GM12878 (cell line): Measurements from ENCODE around the gene RUFY4. TPM values are rescaled to one million over a fixed set of nuclear protein-coding genes. Genes with fewer than 3 reads are reported as not detected.

Experiments used
- ATAC-seq: fragments of 200-7000 bp; cut with Tn5 transposase; 3 replicates; pipeline ENCODE4 v1.9.1; 2020; ENCODE audit warnings: mild to moderate bottlenecking, moderate library complexity
- BruUV-seq: library from RNA; stranded (reverse); fragments of 400-500 nt; replicated peaks from 2 replicates; lab custom pipeline; 2021; lab: Mats Ljungman, UMichigan
- CTCF ChIA-PET: fragments of 300-600 bp; sonication (Branson Sonifier 250); formaldehyde crosslinking; extraction: SDS; loops from one replicate; lab custom pipeline; 2021; ENCODE audit warnings: inconsistent platforms; lab: Yijun Ruan, JAX
- POLR2A ChIA-PET: fragments of 350-600 bp; formaldehyde crosslinking; extraction: SDS; loops from one replicate; lab custom pipeline; 2021; ENCODE audit warnings: inconsistent platforms; lab: Charles Lee
- RAD21 ChIA-PET: fragments of 300-600 bp; sonication (Branson Sonifier 250); formaldehyde crosslinking; loops from one replicate; lab custom pipeline; 2023; ENCODE audit warnings: antibody characterized with exemption; ENCODE audit not compliant: unreplicated experiment; lab: Charles Lee
- SMC1A ChIA-PET: fragments of 300-600 bp; sonication (Branson Sonifier 250); formaldehyde crosslinking; loops from one replicate; lab custom pipeline; 2023; ENCODE audit not compliant: unreplicated experiment, uncharacterized antibody; lab: Charles Lee
- DNase-seq: peaks from one replicate; pipeline ENCODE4 v3.0.0-alpha.2; 2011; ENCODE audit warnings: low read depth, low spot score
- FAIRE-seq: peaks from 3 replicates; lab custom pipeline; 2011; peaks lifted over from hg19 to GRCh38; lab: Jason Lieb, UNC
- H2AFZ ChIP-seq: 2 replicates; pipeline ENCODE4 v1.6.0; 2011; ENCODE audit warnings: low read depth, low read length, control low read depth; ENCODE audit not compliant: control insufficient read depth
- H3K27ac ChIP-seq: 2 replicates; pipeline ENCODE4 v1.5.1; 2011; ENCODE audit warnings: control low read depth; ENCODE audit not compliant: control insufficient read depth, insufficient read depth
- H3K27me3 ChIP-seq, 2 experiments: replicated peaks in 1 of 2; 2 replicates each; pipeline versions ENCODE4 v1.6.0 to v1.6.1; 2011; ENCODE audit warnings: low read length in 1 of 2; ENCODE audit not compliant: control insufficient read depth in 2 of 2, insufficient read depth in 2 of 2
- H3K36me3 ChIP-seq, 2 experiments: 2 replicates each; pipeline ENCODE4 v1.5.1; 2011; ENCODE audit warnings: low read length in 1 of 2; ENCODE audit not compliant: control insufficient read depth in 2 of 2, insufficient read depth in 2 of 2
- H3K4me1 ChIP-seq: 2 replicates; pipeline ENCODE4 v1.6.1; 2011; ENCODE audit warnings: mild to moderate bottlenecking, low read length, moderate library complexity, mixed read lengths; ENCODE audit not compliant: control insufficient read depth, insufficient read depth
- H3K4me2 ChIP-seq: 2 replicates; pipeline ENCODE4 v1.6.0; 2011; ENCODE audit warnings: control low read depth; ENCODE audit not compliant: control insufficient read depth, insufficient read depth
- H3K4me3 ChIP-seq: fragments of 200-600 bp; sonication (generic); 2 replicates; pipeline ENCODE4 v1.5.1; 2016
- H3K79me2 ChIP-seq: 2 replicates; pipeline ENCODE4 v1.6.0; 2011; ENCODE audit warnings: low read length; ENCODE audit not compliant: control insufficient read depth, insufficient read depth
- H3K9ac ChIP-seq: 2 replicates; pipeline ENCODE4 v1.8.0; 2011; ENCODE audit warnings: low read length, control low read depth, mixed read lengths; ENCODE audit not compliant: control insufficient read depth, insufficient read depth
- H3K9me3 ChIP-seq: replicated peaks from 3 replicates; pipeline ENCODE4 v1.5.1; 2011; ENCODE audit warnings: mild to moderate bottlenecking, low read length; ENCODE audit not compliant: control insufficient read depth, insufficient read depth
- H4K20me1 ChIP-seq: 2 replicates; pipeline ENCODE4 v1.6.0; 2011; ENCODE audit not compliant: control insufficient read depth, insufficient read depth
- BACH1 ChIP-seq: fragments of 450-650 bp; IDR thresholded peaks from 2 replicates; pipeline ENCODE4 v1.6.1; 2017; ENCODE audit warnings: mild to moderate bottlenecking, borderline replicate concordance
- JUNB ChIP-seq: IDR thresholded peaks from 2 replicates; pipeline ENCODE4 v1.6.1; 2016; ENCODE audit warnings: antibody characterized with exemption, mild to moderate bottlenecking
- MYB ChIP-seq: fragments of 150-350 bp; IDR thresholded peaks from 2 replicates; pipeline ENCODE4 v1.6.1; 2014; ENCODE audit warnings: mild to moderate bottlenecking, low read depth, low read length, borderline replicate concordance
- NRF1 ChIP-seq: conservative IDR thresholded peaks from 2 replicates; pipeline ENCODE4 v1.6.1; 2011; ENCODE audit warnings: mild to moderate bottlenecking, low read depth, low read length, improper control_type of control experiment
- RBBP5 ChIP-seq: fragments of 200-600 bp; sonication (generic); conservative IDR thresholded peaks from 2 replicates; pipeline ENCODE4 v1.6.1; 2016
- SMC3 ChIP-seq: IDR thresholded peaks from 2 replicates; pipeline ENCODE4 v1.6.1; 2011; ENCODE audit warnings: low read length, improper control_type of control experiment, borderline replicate concordance
- TARDBP ChIP-seq: IDR thresholded peaks from 2 replicates; pipeline ENCODE4 v1.6.1; 2016; ENCODE audit warnings: borderline replicate concordance
- WGBS: methylation state at CpG from one replicate; pipeline ENCODE4 v1.1.6; 2016; ENCODE audit warnings: low lambda C conversion rate; ENCODE audit not compliant: insufficient replicate concordance, insufficient coverage; ENCODE audit errors: missing lambda C conversion rate; 5-methylcytosine and 5-hydroxymethylcytosine counted together
- in situ Hi-C: fragments of 300-500 bp; cut with MboI; formaldehyde crosslinking; loops from 9 replicates; pipeline ENCODE4 v1.14.3; 2018; ENCODE audit warnings: mixed read lengths
- intact Hi-C: fragments of 100-400 bp; cut with micrococcal nuclease; formaldehyde crosslinking; loops from one replicate; pipeline ENCODE4 v1.14.2; 2022; ENCODE audit not compliant: unreplicated experiment
- polyA plus RNA-seq, 11 experiments: library from polyadenylated mRNA; depleted of rRNA in 4 of 11; unstranded in 6 of 11; stranded (reverse) in 5 of 11; fragments of >200 nt; fragmentation: Nextera tagmentation in 4 of 11; fragmentation: Illumina TruSeq in 1 of 11; extraction: Ambion mirVana in 4 of 11; extraction: Trizol in 1 of 11; gene quantifications; 1 replicate in 1 of 11; 2 replicates in 10 of 11; pipeline versions ENCODE4 v1.2.1 to v1.2.3, GENCODE V29; 2011 to 2016; ENCODE audit warnings: inconsistent platforms in 2 of 11, missing spikeins in 2 of 11, low read depth in 1 of 11
- total RNA-seq, 4 experiments: library from RNA; depleted of rRNA in 3 of 4; stranded (reverse); fragments of >200 nt in 3 of 4; fragmentation: Illumina TruSeq in 1 of 4; extraction: Trizol in 1 of 4; gene quantifications; 2 replicates each; pipeline versions ENCODE4 v1.2.1 to v1.2.3, GENCODE V29; 2013 to 2021
- TF ChIP-seq, protein P1 (sequence below): fragments of 450-650 bp; IDR thresholded peaks from 2 replicates; pipeline ENCODE4 v1.6.1; 2017; ENCODE audit warnings: mild to moderate bottlenecking, moderate library complexity
- TF ChIP-seq, protein P2 (sequence below): fragments of 450-650 bp; IDR thresholded peaks from 2 replicates; pipeline ENCODE4 v1.6.1; 2018; ENCODE audit warnings: borderline replicate concordance, mild to moderate bottlenecking; ENCODE audit not compliant: partially characterized antibody
- TF ChIP-seq, protein P3 (sequence below): fragments of 450-650 bp; IDR thresholded peaks from 2 replicates; pipeline ENCODE4 v1.6.1; 2017; ENCODE audit warnings: antibody characterized with exemption, mild to moderate bottlenecking, moderate library complexity
- TF ChIP-seq, protein P4 (sequence below): IDR thresholded peaks from 2 replicates; pipeline ENCODE4 v1.6.1; 2011; ENCODE audit warnings: borderline replicate concordance, low read depth, mild to moderate bottlenecking, moderate library complexity, mixed read lengths, low read length; ENCODE audit not compliant: insufficient read depth; ENCODE audit errors: extremely low read length

The RUFY4 gene
- total and polyA plus RNA-seq, 10 of the 15 experiments (the other 5 are each of a cell fraction or from before 2014, with no cell fraction given), result 0.05 to 2.7 (median 0.90) TPM

DNA sequence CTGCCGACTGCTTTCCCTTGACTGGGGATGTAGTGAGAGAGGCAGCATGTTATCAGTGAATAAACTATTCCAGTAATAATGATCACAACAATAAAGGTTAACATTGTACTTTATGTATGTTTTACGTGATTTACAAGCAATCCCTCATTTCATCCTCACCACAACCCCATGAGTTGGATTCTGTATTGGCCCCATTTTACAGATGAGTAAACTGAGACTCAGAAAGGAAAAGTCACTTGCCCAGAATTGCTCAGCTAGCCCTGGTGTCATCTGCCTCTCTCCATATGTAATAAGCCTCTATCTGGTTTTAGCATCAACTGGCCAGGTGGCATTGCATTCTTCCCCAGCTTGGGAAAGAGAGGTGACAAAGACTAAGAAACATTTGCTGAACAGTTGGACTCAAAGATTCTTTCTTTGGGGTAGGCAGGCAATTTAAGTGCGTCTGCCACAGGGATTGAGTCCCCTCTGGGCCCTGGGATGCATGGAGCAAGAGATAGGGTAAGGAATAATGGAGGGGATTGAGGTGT lies 58.9 kb downstream of the RUFY4 start (continued):
- TF ChIP-seq SMC3, result no peak

DNA sequence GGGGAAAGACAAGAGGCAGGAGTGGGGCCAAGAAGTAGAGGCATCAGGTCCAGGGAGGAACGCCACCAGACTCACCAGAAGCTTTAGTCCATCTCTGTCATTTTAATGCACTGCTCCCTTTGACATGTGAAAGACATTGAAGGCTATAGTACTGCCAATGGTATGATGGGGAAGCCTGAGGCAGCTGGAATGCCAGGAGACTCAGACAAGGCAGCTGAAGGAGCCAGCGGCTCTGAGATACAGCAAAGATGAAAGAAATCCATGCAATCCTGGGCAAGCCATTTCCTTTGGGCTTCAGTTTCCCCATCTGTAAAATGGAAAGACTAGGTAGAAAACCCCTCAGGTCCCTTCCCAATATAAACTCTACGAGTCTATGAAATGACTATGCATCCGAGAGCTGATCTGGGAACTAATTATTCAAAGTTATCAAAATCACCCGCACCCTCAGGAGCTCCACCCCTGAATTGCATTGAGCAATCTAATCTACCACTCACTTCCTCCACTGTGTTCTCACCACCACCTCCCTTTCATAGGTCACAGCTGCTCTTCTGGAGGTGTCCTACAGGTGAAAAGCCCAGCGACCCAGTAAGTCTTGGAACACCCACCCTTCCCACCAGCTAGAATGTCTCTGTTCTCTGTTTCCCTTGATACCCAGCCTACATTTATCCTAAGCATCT lies 59.9 kb downstream of the RUFY4 start:
- H3K4me3 ChIP-seq, result no peak overlapping the region
- ChIA-PET SMC1A (no interaction called here), CTCF (no interaction called here), RAD21 (no interaction called here), POLR2A (no interaction called here)
- intact Hi-C loops (no loop called here), in situ Hi-C loops (no loop called here)
- WGBS, result 34% methylated on average over 6 of the region's 6 CpGs
- ATAC-seq (no peak), FAIRE-seq (no peak), DNase-seq (no peak)
- BruUV-seq, result no TSS peak
- no peak overlapping the region for H3K9ac ChIP-seq
- H4K20me1 ChIP-seq, result no peaks in the 10 kb centered on the region
- no peaks in the 10 kb centered on the region for H3K4me1 ChIP-seq
- peaks cover 0 to 2% of the 10 kb centered on the region in 2 experiments; a peak in 1 of 4 replicates for H3K27me3 ChIP-seq
- no peaks in the 10 kb centered on the region for H3K79me2 ChIP-seq
- H3K9me3 ChIP-seq, result no peaks in the 10 kb centered on the region
- H3K27ac ChIP-seq, result no peak overlapping the region
- H3K36me3 ChIP-seq, result no peaks in the 10 kb centered on the region
- no peak overlapping the region for H3K4me2 ChIP-seq
- H2AFZ ChIP-seq, result no peak overlapping the region
- no peak for TF ChIP-seq MYB
- no peak for TF ChIP-seq NRF1
- TF ChIP-seq JUNB, result no peak
- no peak for TF ChIP-seq BACH1
- TF ChIP-seq, protein P1, sequence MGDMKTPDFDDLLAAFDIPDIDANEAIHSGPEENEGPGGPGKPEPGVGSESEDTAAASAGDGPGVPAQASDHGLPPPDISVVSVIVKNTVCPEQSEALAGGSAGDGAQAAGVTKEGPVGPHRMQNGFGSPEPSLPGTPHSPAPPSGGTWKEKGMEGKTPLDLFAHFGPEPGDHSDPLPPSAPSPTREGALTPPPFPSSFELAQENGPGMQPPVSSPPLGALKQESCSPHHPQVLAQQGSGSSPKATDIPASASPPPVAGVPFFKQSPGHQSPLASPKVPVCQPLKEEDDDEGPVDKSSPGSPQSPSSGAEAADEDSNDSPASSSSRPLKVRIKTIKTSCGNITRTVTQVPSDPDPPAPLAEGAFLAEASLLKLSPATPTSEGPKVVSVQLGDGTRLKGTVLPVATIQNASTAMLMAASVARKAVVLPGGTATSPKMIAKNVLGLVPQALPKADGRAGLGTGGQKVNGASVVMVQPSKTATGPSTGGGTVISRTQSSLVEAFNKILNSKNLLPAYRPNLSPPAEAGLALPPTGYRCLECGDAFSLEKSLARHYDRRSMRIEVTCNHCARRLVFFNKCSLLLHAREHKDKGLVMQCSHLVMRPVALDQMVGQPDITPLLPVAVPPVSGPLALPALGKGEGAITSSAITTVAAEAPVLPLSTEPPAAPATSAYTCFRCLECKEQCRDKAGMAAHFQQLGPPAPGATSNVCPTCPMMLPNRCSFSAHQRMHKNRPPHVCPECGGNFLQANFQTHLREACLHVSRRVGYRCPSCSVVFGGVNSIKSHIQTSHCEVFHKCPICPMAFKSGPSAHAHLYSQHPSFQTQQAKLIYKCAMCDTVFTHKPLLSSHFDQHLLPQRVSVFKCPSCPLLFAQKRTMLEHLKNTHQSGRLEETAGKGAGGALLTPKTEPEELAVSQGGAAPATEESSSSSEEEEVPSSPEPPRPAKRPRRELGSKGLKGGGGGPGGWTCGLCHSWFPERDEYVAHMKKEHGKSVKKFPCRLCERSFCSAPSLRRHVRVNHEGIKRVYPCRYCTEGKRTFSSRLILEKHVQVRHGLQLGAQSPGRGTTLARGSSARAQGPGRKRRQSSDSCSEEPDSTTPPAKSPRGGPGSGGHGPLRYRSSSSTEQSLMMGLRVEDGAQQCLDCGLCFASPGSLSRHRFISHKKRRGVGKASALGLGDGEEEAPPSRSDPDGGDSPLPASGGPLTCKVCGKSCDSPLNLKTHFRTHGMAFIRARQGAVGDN, result no peak
- TF ChIP-seq RBBP5, result no peak
- TF ChIP-seq, protein P2, sequence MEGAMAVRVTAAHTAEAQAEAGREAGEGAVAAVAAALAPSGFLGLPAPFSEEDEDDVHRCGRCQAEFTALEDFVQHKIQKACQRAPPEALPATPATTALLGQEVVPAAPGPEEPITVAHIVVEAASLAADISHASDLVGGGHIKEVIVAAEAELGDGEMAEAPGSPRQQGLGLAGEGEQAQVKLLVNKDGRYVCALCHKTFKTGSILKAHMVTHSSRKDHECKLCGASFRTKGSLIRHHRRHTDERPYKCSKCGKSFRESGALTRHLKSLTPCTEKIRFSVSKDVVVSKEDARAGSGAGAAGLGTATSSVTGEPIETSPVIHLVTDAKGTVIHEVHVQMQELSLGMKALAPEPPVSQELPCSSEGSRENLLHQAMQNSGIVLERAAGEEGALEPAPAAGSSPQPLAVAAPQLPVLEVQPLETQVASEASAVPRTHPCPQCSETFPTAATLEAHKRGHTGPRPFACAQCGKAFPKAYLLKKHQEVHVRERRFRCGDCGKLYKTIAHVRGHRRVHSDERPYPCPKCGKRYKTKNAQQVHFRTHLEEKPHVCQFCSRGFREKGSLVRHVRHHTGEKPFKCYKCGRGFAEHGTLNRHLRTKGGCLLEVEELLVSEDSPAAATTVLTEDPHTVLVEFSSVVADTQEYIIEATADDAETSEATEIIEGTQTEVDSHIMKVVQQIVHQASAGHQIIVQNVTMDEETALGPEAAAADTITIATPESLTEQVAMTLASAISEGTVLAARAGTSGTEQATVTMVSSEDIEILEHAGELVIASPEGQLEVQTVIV, result no peak
- TF ChIP-seq, protein P3, sequence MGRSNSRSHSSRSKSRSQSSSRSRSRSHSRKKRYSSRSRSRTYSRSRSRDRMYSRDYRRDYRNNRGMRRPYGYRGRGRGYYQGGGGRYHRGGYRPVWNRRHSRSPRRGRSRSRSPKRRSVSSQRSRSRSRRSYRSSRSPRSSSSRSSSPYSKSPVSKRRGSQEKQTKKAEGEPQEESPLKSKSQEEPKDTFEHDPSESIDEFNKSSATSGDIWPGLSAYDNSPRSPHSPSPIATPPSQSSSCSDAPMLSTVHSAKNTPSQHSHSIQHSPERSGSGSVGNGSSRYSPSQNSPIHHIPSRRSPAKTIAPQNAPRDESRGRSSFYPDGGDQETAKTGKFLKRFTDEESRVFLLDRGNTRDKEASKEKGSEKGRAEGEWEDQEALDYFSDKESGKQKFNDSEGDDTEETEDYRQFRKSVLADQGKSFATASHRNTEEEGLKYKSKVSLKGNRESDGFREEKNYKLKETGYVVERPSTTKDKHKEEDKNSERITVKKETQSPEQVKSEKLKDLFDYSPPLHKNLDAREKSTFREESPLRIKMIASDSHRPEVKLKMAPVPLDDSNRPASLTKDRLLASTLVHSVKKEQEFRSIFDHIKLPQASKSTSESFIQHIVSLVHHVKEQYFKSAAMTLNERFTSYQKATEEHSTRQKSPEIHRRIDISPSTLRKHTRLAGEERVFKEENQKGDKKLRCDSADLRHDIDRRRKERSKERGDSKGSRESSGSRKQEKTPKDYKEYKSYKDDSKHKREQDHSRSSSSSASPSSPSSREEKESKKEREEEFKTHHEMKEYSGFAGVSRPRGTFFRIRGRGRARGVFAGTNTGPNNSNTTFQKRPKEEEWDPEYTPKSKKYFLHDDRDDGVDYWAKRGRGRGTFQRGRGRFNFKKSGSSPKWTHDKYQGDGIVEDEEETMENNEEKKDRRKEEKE, result no peak
- TF ChIP-seq, protein P4, sequence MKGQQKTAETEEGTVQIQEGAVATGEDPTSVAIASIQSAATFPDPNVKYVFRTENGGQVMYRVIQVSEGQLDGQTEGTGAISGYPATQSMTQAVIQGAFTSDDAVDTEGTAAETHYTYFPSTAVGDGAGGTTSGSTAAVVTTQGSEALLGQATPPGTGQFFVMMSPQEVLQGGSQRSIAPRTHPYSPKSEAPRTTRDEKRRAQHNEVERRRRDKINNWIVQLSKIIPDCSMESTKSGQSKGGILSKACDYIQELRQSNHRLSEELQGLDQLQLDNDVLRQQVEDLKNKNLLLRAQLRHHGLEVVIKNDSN, result no peak
- no peak for TF ChIP-seq TARDBP
